KMS-11 (cell line): Measurements from ENCODE around the gene C12orf42.

Experiments used
- H2AFZ ChIP-seq: fragments of 200-600 bp; sonication (generic); 2 replicates; pipeline ENCODE4 v1.6.1; 2016; ENCODE audit warnings: antibody characterized with exemption, mixed run types, low read depth
- H3K27ac ChIP-seq: fragments of 200-600 bp; sonication (generic); 2 replicates; pipeline ENCODE4 v1.6.1; 2016; ENCODE audit warnings: mild to moderate bottlenecking, mixed run types
- H3K27me3 ChIP-seq: fragments of 200-600 bp; sonication (generic); 2 replicates; pipeline ENCODE4 v1.6.1; 2017; ENCODE audit warnings: mild to moderate bottlenecking, low read depth, mixed run types, moderate library complexity; ENCODE audit not compliant: insufficient read depth
- H3K36me3 ChIP-seq: fragments of 200-600 bp; sonication (generic); 2 replicates; pipeline ENCODE4 v1.6.1; 2017; ENCODE audit warnings: mild to moderate bottlenecking, mixed run types; ENCODE audit not compliant: insufficient read depth
- H3K4me1 ChIP-seq: fragments of 200-600 bp; sonication (generic); 2 replicates; pipeline ENCODE4 v1.6.1; 2016; ENCODE audit warnings: mild to moderate bottlenecking, low read depth, mixed run types; ENCODE audit not compliant: poor library complexity, severe bottlenecking
- H3K4me2 ChIP-seq: fragments of 200-600 bp; sonication (generic); 2 replicates; pipeline ENCODE4 v1.7.0; 2016; ENCODE audit warnings: mild to moderate bottlenecking, mixed run types
- H3K4me3 ChIP-seq: fragments of 200-600 bp; sonication (generic); IDR thresholded peaks from 2 replicates; pipeline ENCODE4 v1.6.1; 2017; ENCODE audit warnings: low read depth, low read length, mixed read lengths; ENCODE audit not compliant: insufficient read depth
- H3K79me2 ChIP-seq: fragments of 200-600 bp; sonication (generic); 2 replicates; pipeline ENCODE4 v1.6.1; 2016; ENCODE audit warnings: low read depth, mixed run types; ENCODE audit not compliant: insufficient read depth
- H3K9ac ChIP-seq: fragments of 200-600 bp; sonication (generic); 2 replicates; pipeline ENCODE4 v1.6.1; 2016; ENCODE audit warnings: mild to moderate bottlenecking, mixed run types
- H4K20me1 ChIP-seq: fragments of 200-600 bp; sonication (generic); 2 replicates; pipeline ENCODE4 v1.6.1; 2016; ENCODE audit warnings: mild to moderate bottlenecking, mixed run types; ENCODE audit not compliant: insufficient read depth
- CTCF ChIP-seq: fragments of 200-600 bp; sonication (generic); conservative IDR thresholded peaks from 2 replicates; pipeline ENCODE4 v1.6.1; 2017; ENCODE audit warnings: low read depth, mild to moderate bottlenecking, antibody characterized with exemption, low read length, moderate library complexity, mixed read lengths

The C12orf42 gene

GRCh38 chr12:103475073-103475472 lies 20.7 kb downstream of the C12orf42 start:
- Histone ChIP-seq H3K9ac (no peak overlapping the region), H3K4me2 (no peak overlapping the region), H3K4me1 (no peaks in the 10 kb centered on the region), H3K27ac (no peak overlapping the region), H2AFZ (no peak overlapping the region), H3K36me3 (no peaks in the 10 kb centered on the region), H3K27me3 (no peaks in the 10 kb centered on the region), H3K79me2 (no peaks in the 10 kb centered on the region), H3K4me3 (no peak overlapping the region), H4K20me1 (no peaks in the 10 kb centered on the region)
- TF ChIP-seq CTCF = no peak

- no peak overlapping the region for H3K4me2 ChIP-seq
- H3K36me3 ChIP-seq = no peaks in the 10 kb centered on the region
- no peaks in the 10 kb centered on the region for H3K79me2 ChIP-seq
- H4K20me1 ChIP-seq = no peaks in the 10 kb centered on the region
- H3K9ac ChIP-seq = no peak overlapping the region
- H3K4me3 ChIP-seq = no peak overlapping the region
- H2AFZ ChIP-seq = no peak overlapping the region
- H3K27me3 ChIP-seq = no peaks in the 10 kb centered on the region
- no peak for TF ChIP-seq CTCF
- no peaks in the 10 kb centered on the region for H3K4me1 ChIP-seq
- H3K27ac ChIP-seq = no peak overlapping the region
Observed at GRCh38 chr12:103470664-103471063, 25.1 kb downstream of the C12orf42 start.

GRCh38 chr12:103469719-103470118 lies 26.0 kb downstream of the C12orf42 start:
- TF ChIP-seq CTCF = no peak
- Histone ChIP-seq H3K27me3 (no peaks in the 10 kb centered on the region), H3K4me2 (no peak overlapping the region), H3K27ac (no peak overlapping the region), H4K20me1 (no peaks in the 10 kb centered on the region), H3K36me3 (no peaks in the 10 kb centered on the region), H3K4me3 (no peak overlapping the region), H2AFZ (no peak overlapping the region), H3K9ac (no peak overlapping the region), H3K79me2 (no peaks in the 10 kb centered on the region), H3K4me1 (no peaks in the 10 kb centered on the region)

GRCh38 chr12:103468837-103469236 lies 26.9 kb downstream of the C12orf42 start:
- no peak overlapping the region for H2AFZ ChIP-seq
- no peaks in the 10 kb centered on the region for H3K27me3 ChIP-seq
- H3K4me1 ChIP-seq = no peaks in the 10 kb centered on the region
- no peak overlapping the region for H3K9ac ChIP-seq
- no peaks in the 10 kb centered on the region for H3K79me2 ChIP-seq
- no peaks in the 10 kb centered on the region for H3K36me3 ChIP-seq
- H4K20me1 ChIP-seq = no peaks in the 10 kb centered on the region
- H3K27ac ChIP-seq = no peak overlapping the region
- no peak for TF ChIP-seq CTCF
- no peak overlapping the region for H3K4me3 ChIP-seq
- H3K4me2 ChIP-seq = no peak overlapping the region
